ENCODE results near the gene BCAS3. TPM values are rescaled to one million over a fixed set of nuclear protein-coding genes. Genes with fewer than 3 reads are reported as not detected.

BCAS3 gene
- total RNA-seq, 1 experiment from 2014 or later = 26.3 TPM

GRCh38 chr17:60717814-60718213 is 40.2 kb downstream of the BCAS3 start:
- Histone ChIP-seq H3K4me2 (ENCODE audit: low read length) (no peak overlapping the region), H4K20me1 (ENCODE audit: insufficient read depth) (no peaks in the 10 kb centered on the region), H3K9me2 (ENCODE audit: insufficient read depth) (no peaks in the 10 kb centered on the region), H3K27ac (ENCODE audit: low read depth, low read length) (no peak overlapping the region), H3K9ac (ENCODE audit: low read length) (no peak overlapping the region), H3K79me2 (ENCODE audit: insufficient read depth, low read length) (no peaks in the 10 kb centered on the region), H3K4me3 (replicated peaks in 1 of 2; ENCODE audit: low read depth in 1 of 2, low read length in 2 of 2) (no peak overlapping the region), H3K4me1 (ENCODE audit: control insufficient read depth in 1 of 2, insufficient read depth in 2 of 2, low read length in 2 of 2) (no peaks in the 10 kb centered on the region), H3K36me3 (ENCODE audit: control insufficient read depth in 1 of 2, insufficient read depth in 2 of 2, low read length in 2 of 2) (no peaks in the 10 kb centered on the region), H3K27me3 (ENCODE audit: insufficient read depth, low read length) (no peaks in the 10 kb centered on the region), H2AFZ (ENCODE audit: low read depth, low read length, poor library complexity, severe bottlenecking) (no peak overlapping the region), H3K9me3 (ENCODE audit: control insufficient read depth in 1 of 2, insufficient read depth in 1 of 2, low read depth in 1 of 2, low read length in 2 of 2) (no peaks in the 10 kb centered on the region)
- CTCF ChIA-PET = no interaction called here
- POLR2A ChIA-PET = interaction anchor here (0.5 kb wide), 1 partner anchor 608 kb away, joined by 3 read pairs; no protein-coding TSS in a partner anchor
- intact Hi-C loops (cut with micrococcal nuclease) = no loop called here
- no TSS peak for BruUV-seq (replicated peaks)
- RAD21 ChIA-PET (ENCODE audit: low non-redundant PET in 1 of 2, low total read pairs in 2 of 2, uncharacterized antibody in 2 of 2, unreplicated experiment in 2 of 2) = no interaction called here
- no peak for ATAC-seq
- no peak for DNase-seq (ENCODE audit: low read depth, low spot score)
- no peak for TF ChIP-seq SIN3A (IDR thresholded peaks at IDR 0.05; ENCODE audit: low read depth)
- no peak for TF ChIP-seq POLR2AphosphoS5 (IDR thresholded peaks at IDR 0.05; ENCODE audit: low read depth, low read length)
- TF ChIP-seq SP1 (IDR thresholded peaks at IDR 0.05; ENCODE audit: low read depth) = no peak
- no peak for TF ChIP-seq EGR1 (IDR thresholded peaks at IDR 0.05; ENCODE audit: low read depth)
- no peak for TF ChIP-seq ELF1 (IDR thresholded peaks at IDR 0.05; ENCODE audit: borderline replicate concordance, low read depth)
- TF ChIP-seq ZNF274 (IDR thresholded peaks at IDR 0.05; ENCODE audit: low read depth, low read length) = no peak
- TF ChIP-seq JUND (IDR thresholded peaks at IDR 0.05) = no peak
- no peak for TF ChIP-seq CBX3 (IDR thresholded peaks at IDR 0.05; ENCODE audit: low read depth)
- no peak for TF ChIP-seq RAD21 (IDR thresholded peaks at IDR 0.05; ENCODE audit: low read depth)
- TF ChIP-seq POLR2A (IDR thresholded peaks at IDR 0.05; ENCODE audit: borderline replicate concordance, extremely low read depth, insufficient read depth, insufficient read length) = no peak
- TF ChIP-seq EZH2phosphoT487 (IDR thresholded peaks at IDR 0.05; ENCODE audit: borderline replicate concordance) = no peak
- no peak for TF ChIP-seq ZBTB33 (IDR thresholded peaks at IDR 0.05; ENCODE audit: extremely low read depth, insufficient replicate concordance, low read length)

Data from HCT116 (cell line).